Measurements from ENCODE around the gene TOMT. TPM values are rescaled to one million over a fixed set of nuclear protein-coding genes. Genes with fewer than 3 reads are reported as not detected.

TOMT gene
- total and polyA plus RNA-seq, 2 donors (not counting 1 experiment from before 2014, with no cell fraction given): not detected

DNA sequence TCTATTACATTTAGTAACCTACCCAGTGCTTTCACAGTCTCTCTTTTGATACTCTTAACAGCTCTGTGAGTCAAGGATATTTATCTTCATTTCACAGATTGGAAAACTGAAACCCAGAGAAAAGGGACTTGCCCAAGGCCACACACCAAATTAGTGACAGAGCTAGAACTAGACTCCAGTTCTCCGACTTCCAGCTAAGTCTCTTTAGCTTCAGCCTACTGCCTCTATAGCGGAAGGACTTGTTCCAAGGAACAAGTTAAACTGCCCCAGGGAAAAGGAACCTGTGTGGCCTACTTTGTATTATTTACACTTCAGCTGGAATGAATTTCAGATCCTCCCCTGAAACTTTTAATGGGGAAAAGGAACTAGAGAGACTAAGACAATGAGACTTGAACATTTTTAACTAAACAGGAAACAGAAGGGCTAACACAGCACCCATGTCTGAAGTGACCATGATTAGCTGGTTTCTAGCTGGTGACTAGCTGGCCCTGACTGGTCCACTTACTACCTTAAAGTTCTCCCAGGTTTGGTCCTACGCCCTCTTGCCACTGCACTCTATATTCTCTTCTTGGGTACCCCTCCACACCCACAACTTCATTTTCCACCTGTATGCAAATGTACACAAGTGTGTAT lies 23.8 kb upstream of the TOMT start:
- DNase-seq: no peak
- H3K9ac ChIP-seq (ENCODE audit: low read length): no peak overlapping the region
- H2AFZ ChIP-seq (ENCODE audit: insufficient read depth, low read depth, low read length, poor library complexity, severe bottlenecking): no peak overlapping the region
- H3K9me3 ChIP-seq (ENCODE audit: control extremely low read depth in 1 of 3, control insufficient read depth in 2 of 3, insufficient read depth in 1 of 3, low read length in 2 of 3): no peaks in the 10 kb centered on the region
- ChIA-PET CTCF (interaction anchor here (1.1 to 2.3 kb wide), 8 partner anchors 9 to 105 kb away, joined by 3 to 28 read pairs (median 4); no protein-coding TSS in a partner anchor), POLR2A (interaction anchor here (1.2 to 1.6 kb wide), 3 partner anchors 30 to 148 kb away, joined by 3 to 6 read pairs (median 3); partner anchors contain the start of gene ANAPC15)
- H3K4me1 ChIP-seq (ENCODE audit: control insufficient read depth in 2 of 2, insufficient read depth in 2 of 2, low read length in 2 of 2): peaks cover 14 to 22% of the 10 kb centered on the region in 2 donors
- H3K79me2 ChIP-seq (ENCODE audit: control insufficient read depth, insufficient read depth, low read length): peaks cover 29% of the 10 kb centered on the region
- peaks cover 36% of the 10 kb centered on the region for H3K4me1 Mint-ChIP-seq
- peaks cover 0 to 3% of the 10 kb centered on the region in 2 experiments for H3K36me3 ChIP-seq (replicated peaks in 1 of 2; ENCODE audit: control extremely low read depth in 1 of 2, control insufficient read depth in 1 of 2, extremely low read depth in 1 of 2, insufficient read depth in 2 of 2, low read length in 1 of 2)
- H3K27me3 Mint-ChIP-seq: no peaks in the 10 kb centered on the region
- H3K4me3 Mint-ChIP-seq: peak overlapping the region; percentile 74
- H3K27me3 ChIP-seq (replicated peaks in 1 of 4; ENCODE audit: control extremely low read depth in 1 of 4, control insufficient read depth in 3 of 4, insufficient read depth in 4 of 4, low read length in 3 of 4): no peaks in the 10 kb centered on the region
- H3K4me3 ChIP-seq (ENCODE audit: control extremely low read depth in 1 of 5, extremely low read depth in 1 of 5, insufficient read depth in 1 of 5, low read depth in 2 of 5, low read length in 4 of 5): no peak overlapping the region
- H4K20me1 ChIP-seq (ENCODE audit: control insufficient read depth, insufficient read depth, low read length, poor library complexity, severe bottlenecking): no peaks in the 10 kb centered on the region
- intact Hi-C loops (cut with micrococcal nuclease): no loop called here
- no peak overlapping the region for H3K27ac ChIP-seq (ENCODE audit: low read length in 2 of 2)
- no peak overlapping the region for H3K4me2 ChIP-seq (replicated peaks; ENCODE audit: low read depth, low read length, poor library complexity, severe bottlenecking)
- TF ChIP-seq EZH2 (IDR thresholded peaks at IDR 0.05; ENCODE audit: borderline replicate concordance, insufficient read depth, low read depth, low read length, poor library complexity, severe bottlenecking): no peak
- TF ChIP-seq, protein P1, sequence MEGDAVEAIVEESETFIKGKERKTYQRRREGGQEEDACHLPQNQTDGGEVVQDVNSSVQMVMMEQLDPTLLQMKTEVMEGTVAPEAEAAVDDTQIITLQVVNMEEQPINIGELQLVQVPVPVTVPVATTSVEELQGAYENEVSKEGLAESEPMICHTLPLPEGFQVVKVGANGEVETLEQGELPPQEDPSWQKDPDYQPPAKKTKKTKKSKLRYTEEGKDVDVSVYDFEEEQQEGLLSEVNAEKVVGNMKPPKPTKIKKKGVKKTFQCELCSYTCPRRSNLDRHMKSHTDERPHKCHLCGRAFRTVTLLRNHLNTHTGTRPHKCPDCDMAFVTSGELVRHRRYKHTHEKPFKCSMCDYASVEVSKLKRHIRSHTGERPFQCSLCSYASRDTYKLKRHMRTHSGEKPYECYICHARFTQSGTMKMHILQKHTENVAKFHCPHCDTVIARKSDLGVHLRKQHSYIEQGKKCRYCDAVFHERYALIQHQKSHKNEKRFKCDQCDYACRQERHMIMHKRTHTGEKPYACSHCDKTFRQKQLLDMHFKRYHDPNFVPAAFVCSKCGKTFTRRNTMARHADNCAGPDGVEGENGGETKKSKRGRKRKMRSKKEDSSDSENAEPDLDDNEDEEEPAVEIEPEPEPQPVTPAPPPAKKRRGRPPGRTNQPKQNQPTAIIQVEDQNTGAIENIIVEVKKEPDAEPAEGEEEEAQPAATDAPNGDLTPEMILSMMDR (IDR thresholded peaks at IDR 0.05): no peak
- WGBS (ENCODE audit: insufficient coverage): 77% methylated on average over 1 of the region's 3 CpGs
- ATAC-seq (ENCODE audit: low read depth): no peak
- H3K9me3 Mint-ChIP-seq (ENCODE audit: insufficient read depth): no peaks in the 10 kb centered on the region
- H3K27ac Mint-ChIP-seq: peak overlapping the region; percentile 62

- Histone ChIP-seq H3K4me1 (ENCODE audit: control insufficient read depth in 2 of 2, insufficient read depth in 2 of 2, low read length in 2 of 2) (peaks cover 11 to 22% of the 10 kb centered on the region in 2 donors), H3K79me2 (ENCODE audit: control insufficient read depth, insufficient read depth, low read length) (peaks cover 15% of the 10 kb centered on the region), H4K20me1 (ENCODE audit: control insufficient read depth, insufficient read depth, low read length, poor library complexity, severe bottlenecking) (no peaks in the 10 kb centered on the region), H3K27ac (ENCODE audit: low read length in 2 of 2) (no peak overlapping the region), H3K4me3 (ENCODE audit: control extremely low read depth in 1 of 5, extremely low read depth in 1 of 5, insufficient read depth in 1 of 5, low read depth in 2 of 5, low read length in 4 of 5) (no peak overlapping the region), H3K9me3 (ENCODE audit: control extremely low read depth in 1 of 3, control insufficient read depth in 2 of 3, insufficient read depth in 1 of 3, low read length in 2 of 3) (no peaks in the 10 kb centered on the region), H2AFZ (ENCODE audit: insufficient read depth, low read depth, low read length, poor library complexity, severe bottlenecking) (no peak overlapping the region), H3K4me2 (replicated peaks; ENCODE audit: low read depth, low read length, poor library complexity, severe bottlenecking) (no peak overlapping the region), H3K27me3 (replicated peaks in 1 of 4; ENCODE audit: control extremely low read depth in 1 of 4, control insufficient read depth in 3 of 4, insufficient read depth in 4 of 4, low read length in 3 of 4) (no peaks in the 10 kb centered on the region), H3K36me3 (replicated peaks in 1 of 2; ENCODE audit: control extremely low read depth in 1 of 2, control insufficient read depth in 1 of 2, extremely low read depth in 1 of 2, insufficient read depth in 2 of 2, low read length in 1 of 2) (peaks cover 0 to 4% of the 10 kb centered on the region in 2 experiments), H3K9ac (ENCODE audit: low read length) (no peak overlapping the region)
- H3K27me3 Mint-ChIP-seq: no peaks in the 10 kb centered on the region
- intact Hi-C loops (cut with micrococcal nuclease): no loop called here
- TF ChIP-seq EZH2 (IDR thresholded peaks at IDR 0.05; ENCODE audit: borderline replicate concordance, insufficient read depth, low read depth, low read length, poor library complexity, severe bottlenecking): no peak
- TF ChIP-seq, protein P1 (IDR thresholded peaks at IDR 0.05): no peak
- peaks cover 30% of the 10 kb centered on the region for H3K4me1 Mint-ChIP-seq
- DNase-seq (no peak), ATAC-seq (ENCODE audit: low read depth) (no peak)
- CTCF ChIA-PET: no interaction called here
- WGBS (ENCODE audit: insufficient coverage): no CpG with 5 or more reads among the region's 2 CpGs
- H3K9me3 Mint-ChIP-seq (ENCODE audit: insufficient read depth): no peaks in the 10 kb centered on the region
- no peak overlapping the region for H3K4me3 Mint-ChIP-seq
- no peak overlapping the region for H3K27ac Mint-ChIP-seq
- POLR2A ChIA-PET: no interaction called here
These were observed 22.3 kb upstream of the TOMT start for GRCh38 chr11:72083414-72083813.
